ENCODE results near the gene F7. TPM values are rescaled to one million over a fixed set of nuclear protein-coding genes. Genes with fewer than 3 reads are reported as not detected.

Gene F7
- total and polyA plus RNA-seq, 2 of the 4 experiments (the other 2 are of a cell fraction), result under 0.01 to 0.07 TPM

- Histone ChIP-seq H3K27me3 (ENCODE audit: control insufficient read depth, insufficient read depth, low read length) (0 out of 2 replicates have a peak, but pooled peaks cover 2% of the 10 kb centered on the region), H3K9ac (ENCODE audit: low read depth, low read length) (no peak overlapping the region), H4K8ac (ENCODE audit: low read depth in 2 of 2, low read length in 2 of 2) (no peak overlapping the region), H2AK9ac (replicated peaks; ENCODE audit: low read depth, low read length, poor library complexity) (no peak overlapping the region), H3K4me2 (ENCODE audit: low read depth, low read length) (no peak overlapping the region), H3K9me3 (ENCODE audit: control insufficient read depth, insufficient read depth, low read length) (no peaks in the 10 kb centered on the region), H3K4me3 (ENCODE audit: insufficient read depth, low read depth, low read length) (no peak overlapping the region), H3K18ac (ENCODE audit: low read depth, low read length) (no peak overlapping the region), H2AFZ (replicated peaks; ENCODE audit: low read length, poor library complexity) (no peak overlapping the region), H4K5ac (ENCODE audit: low read depth, low read length) (no peak overlapping the region), H3K4me1 (ENCODE audit: control insufficient read depth, insufficient read depth, low read length) (no peaks in the 10 kb centered on the region), H2AK5ac (ENCODE audit: low read depth, low read length) (no peak overlapping the region), H4K91ac (ENCODE audit: insufficient read depth, low read depth, low read length) (no peak overlapping the region), H3K9me1 (ENCODE audit: insufficient read depth, low read length) (no peaks in the 10 kb centered on the region; the same call in 1 of the 2 replicates), H3K23ac (ENCODE audit: low read depth, low read length) (no peak overlapping the region), H3K27ac (ENCODE audit: insufficient read depth, low read length) (no peak overlapping the region), H3K56ac (ENCODE audit: extremely low read depth, insufficient read depth, low read length) (no peak overlapping the region), H3K4ac (ENCODE audit: low read depth, low read length) (no peak overlapping the region), H3K14ac (replicated peaks; ENCODE audit: low read depth, low read length) (no peak overlapping the region), H2BK15ac (ENCODE audit: low read depth, low read length) (no peak overlapping the region), H2BK20ac (ENCODE audit: low read depth, low read length) (no peak overlapping the region), H3K36me3 (ENCODE audit: control insufficient read depth, insufficient read depth, low read length) (no peaks in the 10 kb centered on the region), H2BK5ac (ENCODE audit: low read depth, low read length, poor library complexity, severe bottlenecking) (no peak overlapping the region), H2BK120ac (ENCODE audit: low read depth, low read length) (no peak overlapping the region), H3K79me1 (ENCODE audit: low read depth in 1 of 2, low read length in 2 of 2) (no peaks in the 10 kb centered on the region), H4K20me1 (ENCODE audit: insufficient read depth, low read length) (no peaks in the 10 kb centered on the region)
- no peak for DNase-seq
- intact Hi-C loops (cut with micrococcal nuclease), result no loop called here
- in situ Hi-C loops (cut with MboI; ENCODE audit: low sequenced_read_pairs), result no loop called here
- no TSS peak for BruUV-seq (replicated peaks)
- WGBS, 2 experiments (ENCODE audit: extremely low coverage in 2 of 2, insufficient read length in 1 of 2), result 79% methylated on average over 3 of the region's 15 CpGs; no CpG with 5 or more reads in 1 of the 2 experiments
- CTCF ChIA-PET, result interaction anchor here (1.0 kb wide), 1 partner anchor 13 kb away, joined by 4 read pairs; no protein-coding TSS in a partner anchor
- dilution Hi-C loops (cut with HindIII; ENCODE audit: low sequenced_read_pairs, unreplicated experiment), result no loop called here
- ATAC-seq (ENCODE audit: low read depth), result no peak
- POLR2A ChIA-PET (ENCODE audit: unreplicated experiment), result no interaction called here
- TF ChIP-seq CTCF (conservative IDR thresholded peaks at IDR 0.05; ENCODE audit: low read depth, low read length) (no peak), MXI1 (IDR thresholded peaks at IDR 0.05; ENCODE audit: borderline replicate concordance, low read depth, low read length) (no peak), MAFK (IDR thresholded peaks at IDR 0.05; ENCODE audit: low read depth, low read length) (no peak), CEBPB (IDR thresholded peaks at IDR 0.05; ENCODE audit: low read depth, low read length) (no peak), RCOR1 (IDR thresholded peaks at IDR 0.05; ENCODE audit: insufficient replicate concordance, low read length) (no peak), MAZ (IDR thresholded peaks at IDR 0.05; ENCODE audit: borderline replicate concordance, low read depth, low read length) (no peak), NFE2L2 (IDR thresholded peaks at IDR 0.05; ENCODE audit: low read depth, low read length) (no peak), POLR2A (IDR thresholded peaks at IDR 0.05; ENCODE audit: low read depth, low read length) (no peak), RAD21 (IDR thresholded peaks at IDR 0.05; ENCODE audit: low read length) (no peak), CHD1 (IDR thresholded peaks at IDR 0.05; ENCODE audit: low read depth, low read length) (no peak), RFX5 (IDR thresholded peaks at IDR 0.05; ENCODE audit: low read depth, low read length) (no peak), BHLHE40 (IDR thresholded peaks at IDR 0.05; ENCODE audit: low read depth, low read length) (no peak), FOS (IDR thresholded peaks at IDR 0.05; ENCODE audit: low read depth, low read length) (no peak), SMC3 (IDR thresholded peaks at IDR 0.05; ENCODE audit: low read depth, low read length) (no peak)
- TF ChIP-seq, protein P1, sequence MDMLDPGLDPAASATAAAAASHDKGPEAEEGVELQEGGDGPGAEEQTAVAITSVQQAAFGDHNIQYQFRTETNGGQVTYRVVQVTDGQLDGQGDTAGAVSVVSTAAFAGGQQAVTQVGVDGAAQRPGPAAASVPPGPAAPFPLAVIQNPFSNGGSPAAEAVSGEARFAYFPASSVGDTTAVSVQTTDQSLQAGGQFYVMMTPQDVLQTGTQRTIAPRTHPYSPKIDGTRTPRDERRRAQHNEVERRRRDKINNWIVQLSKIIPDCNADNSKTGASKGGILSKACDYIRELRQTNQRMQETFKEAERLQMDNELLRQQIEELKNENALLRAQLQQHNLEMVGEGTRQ (IDR thresholded peaks at IDR 0.05; ENCODE audit: low read depth, low read length), result no peak
- TF ChIP-seq, protein P2, sequence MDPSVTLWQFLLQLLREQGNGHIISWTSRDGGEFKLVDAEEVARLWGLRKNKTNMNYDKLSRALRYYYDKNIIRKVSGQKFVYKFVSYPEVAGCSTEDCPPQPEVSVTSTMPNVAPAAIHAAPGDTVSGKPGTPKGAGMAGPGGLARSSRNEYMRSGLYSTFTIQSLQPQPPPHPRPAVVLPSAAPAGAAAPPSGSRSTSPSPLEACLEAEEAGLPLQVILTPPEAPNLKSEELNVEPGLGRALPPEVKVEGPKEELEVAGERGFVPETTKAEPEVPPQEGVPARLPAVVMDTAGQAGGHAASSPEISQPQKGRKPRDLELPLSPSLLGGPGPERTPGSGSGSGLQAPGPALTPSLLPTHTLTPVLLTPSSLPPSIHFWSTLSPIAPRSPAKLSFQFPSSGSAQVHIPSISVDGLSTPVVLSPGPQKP (IDR thresholded peaks at IDR 0.05; ENCODE audit: borderline replicate concordance, low read depth, low read length), result no peak
These were observed 40.5 kb downstream of the F7 start for GRCh38 chr13:113145911-113146598.
